ENCODE measurements around the gene LBP.

GRCh38 chr20:38373898-38374297 is 27.6 kb downstream of the LBP start:
- TF ChIP-seq CTCF (IDR thresholded peaks at IDR 0.05; ENCODE audit: low read length) (no peak), EZH2 (IDR thresholded peaks at IDR 0.05; ENCODE audit: borderline replicate concordance, low read length) (no peak)

Measured in OCI-LY1 (cell line).